GM18520 (cell line): ENCODE data around the gene ACOT11.

Experiments
- ATAC-seq: cut with Tn5 transposase; IDR thresholded peaks from one replicate; pipeline ENCODE4 v1.9.1; 2021; ENCODE audit not compliant: unreplicated experiment

The ACOT11 gene

GRCh38 chr1:54559771-54560231, 11.8 kb downstream of the ACOT11 start:
- no peak for ATAC-seq

GRCh38 chr1:54564312-54565112, 16.5 kb downstream of the ACOT11 start:
- ATAC-seq: no peak

- no peak for ATAC-seq
Measured at GRCh38 chr1:54565113-54565501, 17.1 kb downstream of the ACOT11 start.

GRCh38 chr1:54566438-54567141, 18.6 kb downstream of the ACOT11 start:
- no peak for ATAC-seq

- no peak for ATAC-seq
Measured at GRCh38 chr1:54567961-54568360, 19.9 kb downstream of the ACOT11 start.

GRCh38 chr1:54569339-54569738, 21.3 kb downstream of the ACOT11 start:
- ATAC-seq: no peak

- ATAC-seq: no peak
Measured at GRCh38 chr1:54570161-54570560, 22.1 kb downstream of the ACOT11 start.

- no peak for ATAC-seq
Measured at GRCh38 chr1:54571326-54571725, 23.3 kb downstream of the ACOT11 start.

GRCh38 chr1:54571803-54572541, 23.9 kb downstream of the ACOT11 start:
- no peak for ATAC-seq

- no peak for ATAC-seq
Measured at GRCh38 chr1:54572542-54572850, 24.5 kb downstream of the ACOT11 start.

- ATAC-seq: no peak
Measured at GRCh38 chr1:54574158-54574778, 26.2 kb downstream of the ACOT11 start.

- no peak for ATAC-seq
Measured at GRCh38 chr1:54575161-54575560, 27.1 kb downstream of the ACOT11 start.

- ATAC-seq: no peak
Measured at GRCh38 chr1:54575605-54576290, 27.7 kb downstream of the ACOT11 start.

GRCh38 chr1:54577612-54578011, 29.6 kb downstream of the ACOT11 start:
- no peak for ATAC-seq

GRCh38 chr1:54579337-54579781, 31.3 kb downstream of the ACOT11 start:
- ATAC-seq: no peak

- ATAC-seq: no peak
Measured at GRCh38 chr1:54580856-54581550, 33.0 kb downstream of the ACOT11 start.

- ATAC-seq: no peak
Measured at GRCh38 chr1:54581621-54582035, 33.6 kb downstream of the ACOT11 start.

GRCh38 chr1:54582566-54583306, 34.7 kb downstream of the ACOT11 start:
- ATAC-seq: no peak

GRCh38 chr1:54583307-54583686, 35.3 kb downstream of the ACOT11 start:
- ATAC-seq: no peak
